ENCODE results near the gene ATL1.

Gene ATL1

DNA sequence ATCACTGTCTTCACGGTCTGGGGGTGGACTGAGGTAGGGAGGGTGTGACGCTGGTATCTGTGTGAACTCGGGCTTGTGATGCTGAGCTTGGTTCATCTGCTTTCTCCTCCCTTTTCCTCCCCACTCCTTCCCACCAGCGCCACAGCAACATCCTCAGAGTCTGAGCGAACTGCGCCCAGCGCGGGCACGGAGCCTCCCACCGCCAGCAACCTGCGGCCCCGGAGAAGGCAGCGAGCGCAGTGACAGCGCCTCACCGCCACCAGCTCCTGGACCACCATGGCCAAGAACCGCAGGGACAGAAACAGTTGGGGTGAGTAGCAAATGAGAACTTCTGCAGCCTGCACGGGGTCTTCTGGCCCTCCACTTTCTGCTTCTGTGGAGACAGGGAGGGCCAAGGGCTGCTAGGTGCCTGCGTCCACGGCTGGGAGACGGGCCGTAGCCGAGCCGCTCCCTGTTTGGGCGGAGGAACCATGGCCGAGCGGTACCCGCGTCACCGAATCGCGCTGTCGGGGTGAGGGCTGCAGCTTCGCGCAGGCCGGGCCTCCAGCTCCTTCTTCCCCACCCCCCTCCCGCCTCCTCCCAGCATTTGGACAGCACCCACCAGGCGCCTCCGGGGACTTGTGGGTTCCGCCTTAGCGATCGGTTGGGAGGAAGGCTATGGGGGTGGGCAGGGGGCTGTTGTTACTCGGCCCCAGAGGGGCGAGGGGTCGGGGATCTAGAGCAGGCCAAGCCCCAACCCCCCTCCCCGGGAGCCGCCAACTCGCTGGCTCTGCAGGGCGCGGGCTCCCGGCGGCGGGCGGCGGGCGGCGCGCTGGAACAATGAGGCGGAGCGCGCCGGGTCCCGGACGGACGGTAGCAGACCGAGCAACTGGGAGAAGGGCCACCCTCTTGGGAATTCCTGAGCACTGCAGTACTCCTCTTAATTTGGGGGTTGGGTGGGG lies at the start of gene ATL1:
Gene ATL1 (plus strand): TSS at position 156 of the 941 bp plus-strand sequence. CDS start 121 bp downstream, at position 277.
- peak; percentile 83 for DNase-seq (ENCODE audit: low read depth, low spot score)

DNA sequence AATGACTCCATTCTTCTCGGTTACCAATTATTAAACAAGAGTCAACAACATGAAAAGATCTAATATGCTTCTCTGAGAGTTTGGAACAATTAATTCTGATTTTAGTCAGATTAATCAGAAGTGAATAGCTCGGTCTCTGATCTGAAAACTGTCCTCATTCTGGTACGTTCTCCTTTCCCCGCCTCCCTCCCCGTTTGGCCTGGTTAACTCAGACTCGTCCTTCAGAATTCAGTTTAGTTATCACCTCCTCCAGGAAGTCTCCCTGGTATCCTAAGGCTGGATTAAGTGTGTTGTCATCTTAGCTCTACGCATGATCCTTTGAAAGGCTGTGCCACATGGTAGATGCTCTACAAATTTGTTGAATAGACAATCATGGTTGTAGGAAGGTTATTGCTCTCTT lies 49.8 kb upstream of the ATL1 start:
- no peak for DNase-seq (ENCODE audit: low read depth, low spot score)

DNA sequence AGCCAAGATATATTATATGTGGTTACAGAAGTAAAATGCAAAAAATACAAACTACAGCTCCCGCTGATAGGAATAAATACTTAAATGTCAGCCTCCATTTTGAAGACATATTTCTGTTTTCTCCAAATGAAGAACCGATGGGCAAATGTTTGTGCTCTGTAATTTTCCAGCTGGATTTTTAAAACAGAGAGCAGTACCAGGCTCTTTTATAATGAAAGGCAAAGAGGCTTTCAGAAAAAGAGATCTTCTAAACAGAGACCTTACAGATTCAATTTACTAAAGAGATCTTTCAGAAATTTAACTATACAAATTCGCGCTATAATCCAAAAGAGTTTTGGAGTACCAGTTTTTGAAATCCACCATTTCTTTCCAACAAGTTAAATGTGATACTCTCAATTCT lies 47.5 kb upstream of the ATL1 start:
- DNase-seq (ENCODE audit: low read depth, low spot score): no peak

DNA sequence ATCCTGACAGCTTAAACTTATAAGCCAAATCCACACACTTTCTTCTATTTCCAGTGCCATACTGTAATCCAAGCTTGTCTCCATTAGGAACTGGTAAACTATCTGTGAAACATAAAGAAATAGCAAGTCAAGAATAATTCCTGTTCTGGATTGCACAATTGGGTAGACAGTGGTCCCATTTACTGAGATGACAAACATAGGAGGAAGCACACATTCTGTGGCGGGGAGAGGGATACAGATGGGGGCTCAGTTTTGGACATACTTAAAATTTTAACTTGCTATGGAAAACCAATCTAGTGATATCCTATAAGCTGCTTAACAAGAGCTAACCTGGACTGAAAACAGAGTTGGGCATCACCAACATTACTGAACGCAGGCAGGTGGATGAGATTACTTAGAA lies 43.9 kb upstream of the ATL1 start:
- no peak for DNase-seq (ENCODE audit: low read depth, low spot score)

DNA sequence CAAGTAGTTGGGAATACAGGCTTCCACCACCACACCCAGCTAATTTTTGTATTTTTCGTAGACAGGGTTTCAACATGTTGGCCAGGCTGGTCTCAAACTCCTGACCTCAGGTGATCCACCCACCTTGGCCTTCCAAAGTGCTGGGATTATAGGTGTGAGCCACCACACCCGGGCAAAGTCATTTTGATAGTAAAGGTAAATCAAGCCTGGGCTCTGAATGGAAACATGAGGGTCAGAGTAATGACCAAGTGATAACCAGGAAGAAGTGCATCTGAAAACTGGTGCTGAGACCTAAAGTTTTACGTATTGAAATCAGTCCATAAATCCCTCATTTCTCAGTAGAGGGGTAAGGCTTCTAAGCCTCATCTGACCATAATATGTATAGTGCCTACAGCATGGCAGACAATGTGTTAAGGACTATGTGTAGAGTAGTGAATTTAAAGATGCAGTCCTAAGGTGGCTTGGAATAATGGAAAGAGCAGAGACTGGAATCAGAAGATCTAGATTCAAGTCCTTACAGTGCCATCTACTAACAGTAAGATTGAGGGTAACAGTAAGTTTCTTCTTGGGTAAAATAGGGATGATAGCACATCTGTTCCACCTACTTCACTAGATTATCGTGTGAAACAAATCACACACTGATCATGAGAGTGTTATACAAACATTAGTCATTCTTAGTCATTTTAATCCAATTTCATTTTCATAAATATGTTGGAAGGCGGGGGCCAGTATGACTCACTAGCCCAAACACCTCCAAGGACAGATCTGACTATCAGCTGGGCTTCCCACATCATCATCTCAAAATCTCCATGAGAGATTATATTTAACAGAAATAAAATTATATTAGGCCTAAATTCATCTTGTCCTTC lies 38.8 kb upstream of the ATL1 start:
- DNase-seq (ENCODE audit: low read depth, low spot score): no peak

DNA sequence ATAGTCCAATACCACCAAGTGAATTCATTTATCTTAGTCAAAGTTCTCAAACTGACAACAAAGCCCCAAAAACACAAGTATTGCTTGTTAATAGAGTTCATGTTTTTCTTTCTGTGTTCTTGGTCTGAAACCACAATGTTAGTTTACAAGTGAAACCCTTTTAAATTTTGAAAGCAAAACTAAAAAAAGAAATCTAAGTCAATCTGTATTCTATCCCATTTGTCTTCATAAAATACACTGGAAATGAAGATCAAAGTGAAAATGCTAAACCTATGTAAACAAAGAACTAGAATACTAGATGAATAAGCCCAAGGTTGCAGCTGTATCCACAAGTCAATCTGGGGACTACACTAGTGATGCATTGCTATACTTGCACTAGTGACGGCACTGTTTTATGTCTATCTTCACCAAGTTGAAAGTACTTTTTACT lies 38.0 kb upstream of the ATL1 start:
- DNase-seq (ENCODE audit: low read depth, low spot score): no peak

DNA sequence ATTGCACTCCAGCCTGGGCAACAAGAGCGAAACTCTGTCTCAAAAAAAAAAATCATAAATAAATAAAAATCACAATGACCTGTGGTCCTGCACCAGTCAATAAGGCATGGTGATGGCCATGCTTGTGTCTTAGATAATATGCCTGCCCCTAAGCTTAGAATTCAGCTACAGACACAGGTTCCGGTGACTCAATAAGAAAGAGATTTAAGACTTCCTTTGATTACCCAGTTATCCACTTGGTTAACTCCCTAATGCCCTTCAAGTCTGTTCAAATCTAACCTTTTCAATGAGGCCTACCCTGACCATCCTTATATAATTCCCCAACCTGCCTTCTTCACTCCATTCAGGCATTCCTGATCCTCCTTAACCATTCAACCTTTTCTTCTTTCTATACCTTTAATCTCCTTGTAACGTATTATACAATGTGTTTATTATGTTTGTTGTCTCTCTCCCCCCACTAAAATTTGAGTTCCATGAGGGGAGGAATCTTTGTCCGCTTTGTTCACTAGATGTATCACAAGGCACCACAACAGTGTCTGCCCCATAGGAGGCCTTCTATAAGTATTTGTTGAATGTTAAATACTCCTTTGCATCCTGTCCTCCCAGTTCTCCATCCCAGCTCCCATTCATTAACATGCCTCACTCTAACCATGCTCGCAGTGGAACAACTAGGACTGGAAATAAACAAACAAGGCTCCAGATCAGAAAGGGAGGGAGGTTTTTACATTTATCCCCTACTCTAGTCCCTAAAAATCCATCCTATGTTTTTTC lies 36.5 kb upstream of the ATL1 start:
- no peak for DNase-seq (ENCODE audit: low read depth, low spot score)

DNA sequence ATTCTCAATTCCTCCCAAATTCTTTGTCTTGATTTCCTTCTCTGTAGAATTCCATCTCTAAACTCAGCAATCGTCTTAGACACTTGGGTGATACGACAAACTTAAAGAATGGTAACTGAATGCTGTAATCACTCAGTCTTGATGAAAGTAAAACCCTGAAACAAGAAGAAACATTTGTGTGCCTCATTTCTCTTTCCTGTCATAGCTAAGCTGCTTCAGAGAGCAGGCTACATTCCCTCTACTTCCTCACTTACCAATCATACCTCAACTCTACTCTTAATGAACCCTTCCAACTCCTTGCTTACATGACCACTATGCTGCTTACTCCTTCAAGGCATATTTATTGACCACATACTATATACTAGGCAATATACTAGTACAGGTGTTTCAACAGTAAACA lies 35.9 kb upstream of the ATL1 start:
- DNase-seq (ENCODE audit: low read depth, low spot score): no peak

DNA sequence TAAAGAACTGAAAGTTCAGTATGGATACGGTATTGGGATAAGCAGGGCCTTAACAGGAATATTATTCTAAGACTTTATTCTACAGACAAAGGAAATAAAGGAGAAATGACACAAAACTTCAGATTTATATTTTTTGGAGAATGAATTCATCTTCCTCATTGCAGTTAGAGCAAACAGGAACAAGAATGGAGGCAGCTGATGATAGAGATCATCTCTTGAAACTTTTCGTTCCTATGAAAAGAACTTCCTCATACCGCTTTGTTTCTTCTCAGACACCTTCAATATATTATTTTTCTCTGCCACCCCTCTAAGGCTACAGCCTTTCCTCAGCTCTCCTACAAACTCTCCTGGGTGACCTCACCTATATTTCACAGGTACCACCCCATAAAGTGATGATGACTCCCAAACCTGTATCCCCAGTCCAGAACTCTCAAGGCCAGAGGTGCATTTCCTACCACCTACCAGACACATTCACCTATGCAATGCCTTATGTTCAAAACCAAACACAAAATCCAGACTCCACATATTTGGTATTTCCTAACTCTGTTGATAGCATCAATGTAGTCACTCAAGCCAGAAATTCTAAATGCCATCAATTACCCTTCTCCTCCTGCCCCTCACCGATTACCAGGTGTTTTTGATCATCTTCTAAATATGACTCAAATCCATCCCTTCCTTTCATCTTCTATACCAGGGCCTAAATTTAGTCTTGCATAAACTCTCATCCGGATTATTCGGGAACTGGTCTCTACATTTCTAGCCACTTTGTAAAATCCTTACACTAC lies 35.0 kb upstream of the ATL1 start:
- no peak for DNase-seq (ENCODE audit: low read depth, low spot score)

DNA sequence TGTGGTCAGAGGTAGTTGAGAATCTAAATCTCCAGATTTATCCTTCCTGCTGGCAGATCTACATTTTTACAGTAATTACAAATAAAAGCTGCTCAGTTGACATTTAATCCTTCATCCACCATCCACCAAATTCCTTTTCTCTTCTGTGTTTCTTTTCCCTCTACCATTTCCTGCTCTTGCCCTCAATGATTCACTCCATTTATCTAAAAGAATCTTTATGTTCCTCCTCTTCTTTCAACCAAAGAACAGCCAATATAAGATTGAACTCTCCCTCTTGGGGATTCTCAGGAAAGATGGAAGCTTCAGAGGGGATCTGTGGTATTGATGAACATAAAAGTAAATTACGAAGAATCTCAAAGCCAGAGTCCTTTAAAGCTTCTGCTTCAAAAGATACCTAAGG lies 31.9 kb upstream of the ATL1 start:
- no peak for DNase-seq (ENCODE audit: low read depth, low spot score)

DNA sequence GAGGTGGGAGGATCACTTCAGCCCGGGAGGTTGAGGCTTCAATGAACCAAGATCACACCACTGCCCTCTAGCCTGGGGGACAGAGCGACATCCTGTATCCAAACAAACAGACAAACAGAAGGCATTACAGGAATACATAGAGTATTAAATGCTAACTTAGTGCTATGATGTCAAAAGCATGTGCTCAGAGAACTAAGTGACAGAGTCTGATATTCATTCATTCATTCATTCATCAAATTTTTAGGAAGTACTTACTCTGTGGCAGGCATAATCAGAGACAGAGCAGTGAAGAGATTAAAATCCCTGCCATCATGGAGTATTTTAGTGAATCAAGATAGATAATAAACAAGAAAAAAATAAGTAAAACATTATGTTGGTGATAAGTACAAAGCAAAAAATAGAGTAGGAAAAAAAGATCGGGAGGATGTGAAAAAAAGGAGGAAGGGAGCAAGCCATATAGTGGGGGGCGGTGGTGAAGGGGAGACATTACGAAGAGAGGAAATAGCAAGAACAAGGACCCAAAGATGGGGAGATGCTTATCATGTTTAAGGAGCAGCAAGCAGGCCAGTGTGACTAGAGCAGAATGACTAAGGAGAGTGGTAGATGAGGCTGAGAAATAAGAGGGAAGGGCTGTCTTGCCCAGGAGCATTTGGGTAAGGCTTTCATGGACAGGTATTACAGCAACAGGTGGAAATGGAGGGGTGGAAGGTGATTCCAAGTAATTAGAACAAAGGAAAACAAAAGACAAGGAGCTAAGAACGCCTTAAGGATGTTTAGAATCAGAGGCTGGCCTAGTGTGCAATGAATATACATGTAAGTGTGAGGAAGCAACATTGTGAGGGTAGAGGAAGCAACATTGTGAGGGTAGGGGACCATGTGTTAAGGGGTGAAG lies 30.4 kb upstream of the ATL1 start:
- DNase-seq (ENCODE audit: low read depth, low spot score): no peak

DNA sequence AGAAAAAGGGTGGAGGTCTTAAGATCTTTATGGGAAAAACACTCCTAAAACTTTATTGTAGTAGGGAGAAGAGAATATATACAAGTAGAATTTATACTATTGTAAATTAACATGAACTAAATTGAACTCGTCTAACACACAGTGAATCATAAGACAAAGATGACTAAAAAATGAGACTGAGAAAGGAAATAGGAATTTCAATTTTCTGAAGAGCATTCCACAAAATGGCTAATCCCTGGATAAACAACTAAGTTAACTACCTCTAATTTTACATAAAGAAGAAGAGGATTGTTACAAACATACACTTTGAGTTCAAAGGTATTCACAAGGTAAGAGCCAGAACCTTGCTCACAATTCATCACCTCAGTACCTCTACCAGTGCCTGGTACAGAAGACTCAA lies 29.6 kb upstream of the ATL1 start:
- no peak for DNase-seq (ENCODE audit: low read depth, low spot score)

DNA sequence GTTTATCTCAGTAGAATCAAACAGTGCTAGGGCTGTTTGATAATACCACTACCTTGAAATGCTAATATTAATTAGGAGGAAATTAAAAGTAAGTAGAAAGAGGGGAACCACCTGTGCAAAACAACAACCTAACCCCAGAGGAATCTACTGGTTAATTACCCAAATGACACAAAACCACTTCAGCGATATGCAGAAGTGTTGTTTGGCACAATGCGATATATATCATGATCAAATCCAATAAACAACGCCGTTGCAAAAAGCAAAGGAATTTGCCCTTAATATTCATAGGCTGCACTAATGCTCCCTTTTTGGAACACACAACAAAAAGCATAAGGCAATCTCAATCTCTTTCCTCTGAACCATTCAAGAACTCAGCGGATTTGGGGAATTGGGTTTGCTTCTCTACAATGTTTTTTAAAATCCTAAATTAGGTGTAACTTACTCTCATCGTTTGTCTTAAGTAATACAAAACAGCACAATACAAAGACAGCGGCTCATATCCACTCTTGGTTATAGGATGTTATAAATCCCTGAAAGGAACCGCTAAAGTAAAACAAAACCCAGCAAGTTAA lies 29.1 kb upstream of the ATL1 start:
- no peak for DNase-seq (ENCODE audit: low read depth, low spot score)

DNA sequence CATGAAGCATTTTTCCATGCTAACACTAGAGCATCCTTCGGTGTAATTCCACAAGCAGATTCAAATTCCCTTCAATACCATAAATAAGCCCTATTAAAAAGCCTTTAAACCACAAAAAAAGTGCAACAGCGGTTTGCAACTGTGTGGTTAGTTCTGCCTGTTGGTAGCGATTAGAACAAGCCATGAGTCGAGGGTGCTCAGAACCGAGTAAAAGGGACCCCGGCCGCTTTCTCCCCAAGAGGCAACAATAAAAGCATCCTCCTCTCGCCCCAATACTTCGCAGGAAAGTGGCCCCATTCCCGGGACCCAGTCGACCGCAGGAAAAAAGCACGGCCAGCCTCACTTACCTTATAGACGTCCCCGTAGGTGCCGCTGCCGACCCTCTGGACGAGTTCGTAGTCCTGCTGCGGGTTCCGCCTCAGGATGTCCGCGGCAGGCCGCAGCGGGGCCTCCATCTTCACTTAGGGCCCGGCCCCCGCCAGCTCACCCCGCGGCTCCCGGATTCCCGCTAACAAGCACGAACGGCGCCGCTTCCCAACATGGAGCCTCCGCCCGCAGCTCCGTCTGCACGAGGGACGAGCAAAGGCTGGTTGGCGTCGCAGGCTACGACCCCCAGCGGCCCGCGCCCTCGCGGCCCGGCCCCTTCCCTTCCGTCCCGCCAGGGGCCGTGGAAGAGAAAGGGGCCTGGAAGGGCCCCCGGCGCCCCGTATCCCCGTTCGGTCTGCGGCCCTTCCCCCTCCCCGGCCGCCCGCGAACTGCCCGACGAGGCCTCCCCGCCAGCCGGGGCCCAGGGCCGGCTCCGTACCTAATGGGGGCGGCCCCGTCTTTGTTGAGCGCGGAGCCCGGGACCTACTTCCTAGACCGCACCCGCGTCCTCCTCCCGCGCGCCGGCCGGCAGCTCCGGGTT lies 28.1 kb upstream of the ATL1 start:
- DNase-seq (ENCODE audit: low read depth, low spot score): peak; percentile 69

DNA sequence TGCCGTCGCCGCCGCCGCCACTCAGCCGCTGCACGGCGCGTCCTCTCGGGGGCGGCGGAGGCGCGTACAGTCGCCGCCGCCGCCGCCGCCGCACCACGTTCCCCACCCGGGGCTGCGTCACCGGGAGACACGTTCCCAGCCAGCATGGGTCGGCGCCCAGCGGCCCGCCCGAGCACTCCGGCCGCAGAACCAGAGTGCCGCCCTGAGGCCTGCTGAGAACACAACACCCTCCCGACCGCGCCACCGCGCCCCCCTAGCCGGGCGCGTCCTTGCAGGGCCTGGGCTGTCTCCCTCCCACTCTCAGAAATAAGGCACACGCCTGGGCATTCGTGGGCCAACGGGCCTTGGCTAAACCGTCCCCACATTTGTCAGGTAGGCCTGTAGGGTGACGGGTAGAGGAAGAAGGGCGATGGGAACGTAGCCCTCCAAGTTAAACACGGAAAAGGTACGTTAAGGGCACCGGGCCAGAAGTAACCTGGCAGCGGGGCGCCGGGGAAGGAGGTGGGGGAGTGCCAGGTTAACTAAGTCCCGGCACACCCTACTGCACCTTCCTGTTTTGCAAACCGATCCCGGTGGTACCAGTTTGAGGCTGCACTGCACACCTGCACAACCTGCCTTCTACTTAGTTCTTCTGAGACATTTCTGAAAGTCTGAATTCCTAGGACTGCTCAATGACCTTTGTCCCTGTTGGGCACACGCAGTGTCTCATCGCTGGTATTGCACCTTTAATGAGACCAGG lies 27.3 kb upstream of the ATL1 start, which contains the start of gene MAP4K5:
Gene MAP4K5 (minus strand): TSS at position 68 of the 739 bp plus-strand sequence. CDS start 520 bp downstream, outside the sequence.
- peak; percentile 94 for DNase-seq (ENCODE audit: low read depth, low spot score)

DNA sequence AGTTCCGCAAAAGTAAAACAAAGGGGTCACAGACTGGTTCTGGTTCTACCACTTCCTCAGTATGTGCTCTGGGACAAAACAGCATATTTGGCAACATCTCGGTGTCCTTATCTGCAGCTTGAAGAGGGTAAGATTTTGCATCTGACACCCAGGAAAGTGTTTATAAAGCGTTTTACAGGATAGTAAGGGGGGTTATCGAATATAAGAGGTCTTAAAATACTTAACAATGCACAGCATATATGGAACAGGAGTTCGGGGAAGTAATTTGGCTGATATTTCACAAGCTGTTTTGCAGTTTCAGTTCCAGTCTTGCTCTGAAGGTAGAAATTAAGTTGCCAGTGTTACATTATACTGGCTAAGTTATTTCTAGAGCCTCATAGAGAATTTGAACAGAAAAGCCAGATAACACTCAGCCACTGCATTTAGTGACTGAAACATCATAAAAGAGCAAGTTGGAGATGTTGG lies 26.7 kb upstream of the ATL1 start:
- no peak for DNase-seq (ENCODE audit: low read depth, low spot score)

DNA sequence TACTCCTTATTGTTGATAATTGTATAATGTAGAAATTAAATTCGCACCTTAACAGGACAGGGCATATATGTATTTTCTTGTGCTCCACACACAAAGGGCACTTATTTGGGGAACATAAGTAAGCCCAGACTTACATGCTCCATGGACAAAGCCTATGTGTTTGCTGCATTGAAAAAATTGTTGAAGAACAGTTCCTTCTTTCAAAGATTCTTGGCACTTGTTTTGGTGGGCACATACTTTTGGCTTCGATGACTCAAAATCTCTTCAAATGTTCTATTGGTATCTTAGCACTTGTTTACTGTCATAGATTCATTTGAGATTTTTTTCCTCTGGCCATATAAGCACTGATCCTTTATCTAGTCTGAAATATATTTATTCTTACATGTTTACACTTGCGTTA lies 26.1 kb upstream of the ATL1 start:
- no peak for DNase-seq (ENCODE audit: low read depth, low spot score)

DNA sequence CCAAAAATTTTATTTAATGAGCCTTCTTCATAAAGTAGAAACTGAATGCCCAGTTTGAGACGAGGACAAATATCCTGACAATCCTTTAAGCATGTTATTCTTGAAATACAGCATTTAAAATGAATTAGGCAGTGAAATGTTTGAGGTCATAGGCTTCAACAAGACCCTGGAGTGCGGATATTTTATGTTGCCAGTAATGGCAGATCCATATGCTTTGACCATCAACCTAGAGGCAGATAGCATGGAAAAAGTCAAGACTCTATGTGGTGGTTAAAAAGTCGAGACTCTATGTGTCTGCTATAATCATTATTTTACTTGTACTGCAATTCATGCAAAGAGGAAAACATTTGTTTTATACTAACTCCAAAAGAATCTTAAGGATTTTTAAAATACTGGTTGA lies 25.5 kb upstream of the ATL1 start:
- DNase-seq (ENCODE audit: low read depth, low spot score): no peak

All from ELF-1 (cell line).